Stimulated activated naive CD8-positive, alpha-beta T cell treated with anti-CD3 and anti-CD28 coated beads, Interleukin-15, Interleukin-2, amounts not matched to agents 100 ng/mL and 50 ng/mL, for 24 hours (primary cell): Measurements from ENCODE around the gene KRTAP4-5.
A peak's percentile ranks its signal among the peaks of the same experiment; 100 is the strongest.
"Not testable (repeated sequence)": the region's sequence is repeated elsewhere in the genome, so short reads cannot be mapped to it uniquely, and the experiment has no call there.

Experiments used
- H3K27ac Mint-ChIP-seq: one replicate; pipeline ENCODE4 v1.8.0; 2021; ENCODE audit warnings: mild to moderate bottlenecking, mixed read lengths
- H3K27me3 Mint-ChIP-seq: one replicate; pipeline ENCODE4 v1.8.0; 2021; ENCODE audit warnings: mixed read lengths
- H3K36me3 Mint-ChIP-seq: one replicate; pipeline ENCODE4 v1.8.0; 2021; ENCODE audit warnings: low read depth, mixed read lengths
- H3K4me1 Mint-ChIP-seq: one replicate; pipeline ENCODE4 v1.8.0; 2021; ENCODE audit warnings: low read depth, mixed read lengths
- H3K4me3 Mint-ChIP-seq: one replicate; pipeline ENCODE4 v1.8.0; 2021; ENCODE audit warnings: mild to moderate bottlenecking, mixed read lengths
- H3K9me3 Mint-ChIP-seq: one replicate; pipeline ENCODE4 v1.8.0; 2021; ENCODE audit warnings: mixed read lengths

The KRTAP4-5 gene

DNA sequence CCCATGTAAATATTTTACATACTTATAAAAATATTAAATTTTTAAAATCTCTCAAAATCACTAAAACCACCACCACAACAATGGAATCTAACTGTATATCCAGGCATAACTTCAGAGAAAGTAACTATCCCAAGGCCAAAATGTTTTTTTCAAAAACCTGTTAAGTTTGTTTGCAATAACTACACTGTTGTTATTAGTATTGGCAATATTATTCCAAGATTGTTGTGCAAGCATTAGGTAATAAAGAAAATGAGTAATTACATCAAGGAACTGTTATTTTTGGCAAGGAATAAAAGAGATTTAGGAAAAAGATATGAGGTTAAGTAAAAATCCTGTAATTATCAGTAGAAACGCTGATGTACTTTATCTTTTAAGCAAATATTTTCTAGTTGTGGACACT is 22.3 kb downstream of the KRTAP4-5 start:
- Mint-ChIP-seq H3K4me1 (peaks cover 46% of the 10 kb centered on the region), H3K27me3 (no peaks in the 10 kb centered on the region), H3K36me3 (no peaks in the 10 kb centered on the region), H3K4me3 (no peak overlapping the region), H3K9me3 (no peaks in the 10 kb centered on the region), H3K27ac (no peak overlapping the region)

- no peaks in the 10 kb centered on the region for H3K9me3 Mint-ChIP-seq
- H3K27ac Mint-ChIP-seq, result no peak overlapping the region
- H3K36me3 Mint-ChIP-seq, result no peaks in the 10 kb centered on the region
- peaks cover 37% of the 10 kb centered on the region for H3K4me1 Mint-ChIP-seq
- H3K27me3 Mint-ChIP-seq, result no peaks in the 10 kb centered on the region
- no peak overlapping the region for H3K4me3 Mint-ChIP-seq
These were observed 23.2 kb downstream of the KRTAP4-5 start for GRCh38 chr17:41126412-41126811.

DNA sequence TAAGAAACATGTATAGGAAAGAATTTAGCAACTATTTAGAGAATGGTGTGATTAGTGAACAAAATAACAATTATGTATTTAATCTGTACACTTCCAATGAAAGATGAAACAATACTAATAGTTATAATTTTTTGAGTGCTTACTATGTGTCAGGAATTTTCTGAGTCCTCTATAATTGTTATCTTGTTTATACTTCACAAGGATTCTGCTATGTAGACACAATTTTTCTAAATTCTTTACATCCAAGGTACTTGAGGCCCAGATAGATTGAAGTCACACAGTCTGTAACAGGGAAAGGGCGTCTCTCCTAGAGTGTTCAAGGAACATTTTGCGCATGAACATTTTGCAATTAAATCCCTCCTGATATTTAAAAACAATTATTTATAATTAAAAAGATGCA is 24.6 kb downstream of the KRTAP4-5 start:
- no peaks in the 10 kb centered on the region for H3K27me3 Mint-ChIP-seq
- H3K27ac Mint-ChIP-seq, result no peak overlapping the region
- H3K4me3 Mint-ChIP-seq, result no peak overlapping the region
- H3K9me3 Mint-ChIP-seq, result no peaks in the 10 kb centered on the region
- H3K36me3 Mint-ChIP-seq, result no peaks in the 10 kb centered on the region
- H3K4me1 Mint-ChIP-seq, result peaks cover 46% of the 10 kb centered on the region

- not testable (repeated sequence) for H3K27me3 Mint-ChIP-seq, H3K27ac Mint-ChIP-seq
These were observed 25.6 kb downstream of the KRTAP4-5 start, which contains the start of gene KRTAP4-12 for GRCh38 chr17:41123991-41124371. TSS of gene KRTAP4-12 (minus strand) at chr17:41124182. CDS start at chr17:41124122, 60 bp downstream.

GRCh38 chr17:41123292-41123990 is 26.2 kb downstream of the KRTAP4-5 start:
- peaks cover 54% of the 10 kb centered on the region for H3K4me1 Mint-ChIP-seq
- H3K36me3 Mint-ChIP-seq, H3K9me3 Mint-ChIP-seq, H3K27me3 Mint-ChIP-seq, H3K27ac Mint-ChIP-seq, H3K4me3 Mint-ChIP-seq: not testable (repeated sequence)

More at GRCh38 chr17:41123991-41124371, 25.6 kb downstream of the KRTAP4-5 start, which contains the start of gene KRTAP4-12:
- H3K4me3 Mint-ChIP-seq, H3K36me3 Mint-ChIP-seq, H3K9me3 Mint-ChIP-seq: not testable (repeated sequence)
- peaks cover 51% of the 10 kb centered on the region for H3K4me1 Mint-ChIP-seq

DNA sequence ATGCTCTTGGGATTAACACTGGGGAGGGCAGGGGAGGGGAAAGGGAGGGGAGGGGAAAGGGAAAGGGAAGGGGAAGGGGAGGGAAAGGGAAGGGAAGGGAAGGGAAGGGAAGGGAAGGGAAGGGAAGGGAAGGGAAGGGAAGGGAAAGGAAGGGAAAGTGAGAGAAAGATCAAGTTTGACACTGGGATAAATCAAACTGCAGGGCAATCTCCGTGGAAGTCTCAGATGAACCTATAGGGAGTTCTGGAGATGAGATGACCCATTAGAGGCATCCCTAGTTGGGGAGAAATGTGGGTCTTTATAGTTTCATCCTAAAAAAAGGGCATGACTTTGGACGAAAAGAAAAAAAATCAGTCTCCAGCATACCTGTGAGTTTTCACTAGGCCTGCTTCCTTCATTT is 27.9 kb downstream of the KRTAP4-5 start:
- Mint-ChIP-seq H3K27me3 (no peaks in the 10 kb centered on the region), H3K36me3 (no peaks in the 10 kb centered on the region), H3K4me1 (peaks cover 60% of the 10 kb centered on the region), H3K9me3 (no peaks in the 10 kb centered on the region), H3K4me3 (no peak overlapping the region), H3K27ac (no peak overlapping the region)

- Mint-ChIP-seq H3K27ac (peak overlapping the region; percentile 67), H3K4me1 (peaks cover 51% of the 10 kb centered on the region), H3K4me3 (peak overlapping the region; percentile 40)
- not testable (repeated sequence) for H3K36me3 Mint-ChIP-seq, H3K27me3 Mint-ChIP-seq, H3K9me3 Mint-ChIP-seq
These were observed 29.6 kb downstream of the KRTAP4-5 start for GRCh38 chr17:41119696-41120690.

DNA sequence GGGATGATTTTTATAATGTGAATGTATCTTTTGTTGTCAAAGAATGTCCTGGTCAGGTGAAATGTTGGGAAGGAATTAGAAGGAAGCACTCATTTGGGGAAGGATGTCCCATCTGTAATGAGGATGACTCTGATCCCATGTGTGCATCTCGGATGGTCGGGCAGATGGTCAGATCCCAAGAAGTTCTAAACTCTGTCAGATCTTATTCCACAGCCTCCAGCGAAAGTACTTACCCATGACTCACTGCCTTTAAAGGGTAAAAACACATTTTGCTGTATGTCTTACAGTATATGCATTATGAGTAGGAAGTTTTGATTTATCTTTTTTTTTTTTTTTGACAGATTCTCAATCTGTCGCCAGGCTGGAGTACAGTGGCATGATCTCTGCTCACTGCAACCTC is 30.9 kb downstream of the KRTAP4-5 start:
- H3K27ac Mint-ChIP-seq, result no peak overlapping the region
- H3K4me3 Mint-ChIP-seq, result no peak overlapping the region
- no peaks in the 10 kb centered on the region for H3K9me3 Mint-ChIP-seq
- H3K27me3 Mint-ChIP-seq, result no peaks in the 10 kb centered on the region
- H3K4me1 Mint-ChIP-seq, result peaks cover 39% of the 10 kb centered on the region
- no peaks in the 10 kb centered on the region for H3K36me3 Mint-ChIP-seq

DNA sequence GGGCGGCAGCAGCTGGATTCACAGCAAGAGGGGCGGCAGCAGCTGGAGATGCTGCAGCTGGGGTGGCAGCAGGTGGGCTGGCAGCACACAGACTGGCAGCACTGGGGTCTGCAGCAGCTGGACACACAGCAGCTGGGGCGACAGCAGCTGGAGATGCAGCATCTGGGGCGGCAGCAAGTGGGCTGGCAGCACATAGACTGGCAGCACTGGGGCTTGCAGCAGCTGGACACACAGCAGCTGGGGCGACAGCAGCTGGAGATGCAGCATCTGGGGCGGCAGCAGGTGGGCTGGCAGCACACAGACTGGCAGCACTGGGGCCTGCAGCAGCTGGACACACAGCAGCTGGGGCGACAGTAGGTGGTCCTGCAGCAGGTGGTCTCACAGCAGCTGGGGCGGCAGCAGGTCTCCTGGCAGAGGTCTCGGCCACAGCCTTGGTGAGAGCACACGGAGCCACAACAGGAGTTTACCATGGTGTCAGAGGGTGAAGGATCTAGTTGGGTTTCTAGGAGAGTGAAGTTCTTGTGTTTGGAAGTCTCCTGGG is 31.7 kb downstream of the KRTAP4-5 start, which contains the start of gene KRTAP4-11:
TSS of gene KRTAP4-11 (minus strand) at position 528 of the 541 bp plus-strand sequence. CDS start at position 470, 58 bp downstream.
- not testable (repeated sequence) for H3K27ac Mint-ChIP-seq, H3K27me3 Mint-ChIP-seq, H3K4me3 Mint-ChIP-seq, H3K36me3 Mint-ChIP-seq, H3K9me3 Mint-ChIP-seq
- H3K4me1 Mint-ChIP-seq, result peaks cover 32% of the 10 kb centered on the region

GRCh38 chr17:41116297-41116696 is 33.3 kb downstream of the KRTAP4-5 start:
- H3K27me3 Mint-ChIP-seq, result no peaks in the 10 kb centered on the region
- no peak overlapping the region for H3K4me3 Mint-ChIP-seq
- H3K27ac Mint-ChIP-seq, result no peak overlapping the region
- H3K4me1 Mint-ChIP-seq, result peaks cover 29% of the 10 kb centered on the region
- H3K36me3 Mint-ChIP-seq, result peaks cover 7% of the 10 kb centered on the region
- H3K9me3 Mint-ChIP-seq, result peaks cover under 1% of the 10 kb centered on the region

DNA sequence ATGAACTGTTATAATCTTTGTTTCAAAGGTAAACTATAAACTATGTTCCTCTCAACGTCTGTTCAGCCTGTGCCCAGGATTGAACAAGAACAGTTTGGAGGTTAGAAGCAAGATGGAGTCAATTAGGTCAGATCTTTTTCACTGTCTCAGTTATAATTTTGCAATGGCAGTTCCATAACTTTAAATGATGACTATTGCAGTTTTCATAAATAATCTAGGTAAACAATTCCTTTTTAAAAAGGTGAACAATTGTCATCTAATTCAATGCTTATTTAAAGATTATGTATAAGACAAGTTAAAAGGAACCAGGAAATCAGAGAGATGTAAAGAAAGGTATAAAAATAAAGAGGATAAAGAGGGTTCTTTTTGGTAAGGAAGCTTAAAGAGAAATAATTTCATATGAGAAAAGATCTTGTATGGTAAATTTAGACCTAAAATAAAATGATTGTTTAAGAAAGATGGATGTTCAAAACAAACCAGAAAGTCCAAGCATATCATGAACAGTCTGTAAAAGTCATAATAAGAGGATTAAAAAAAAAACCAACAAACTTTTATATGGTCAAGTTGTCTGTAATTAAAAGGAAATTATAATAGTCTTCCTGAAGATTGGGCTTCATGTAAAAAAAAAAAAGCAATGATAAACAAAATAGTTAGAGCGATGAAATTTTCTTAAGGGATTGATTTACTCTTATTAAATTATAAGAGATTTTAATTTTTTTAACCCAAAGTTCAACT is 38.3 kb downstream of the KRTAP4-5 start:
- H3K36me3 Mint-ChIP-seq, result peaks cover 8% of the 10 kb centered on the region

GRCh38 chr17:41108728-41109386 is 40.8 kb downstream of the KRTAP4-5 start:
- not testable (repeated sequence) for H3K36me3 Mint-ChIP-seq, H3K4me3 Mint-ChIP-seq, H3K27ac Mint-ChIP-seq, H3K27me3 Mint-ChIP-seq, H3K9me3 Mint-ChIP-seq
- H3K4me1 Mint-ChIP-seq, result peaks cover 19% of the 10 kb centered on the region

More for the DNA sequence above, 38.3 kb downstream of the KRTAP4-5 start:
- Mint-ChIP-seq H3K9me3 (peaks cover 5% of the 10 kb centered on the region), H3K27ac (no peak overlapping the region), H3K4me1 (peaks cover 19% of the 10 kb centered on the region), H3K4me3 (no peak overlapping the region), H3K27me3 (peaks cover under 1% of the 10 kb centered on the region)

GRCh38 chr17:41107941-41108450 is 41.6 kb downstream of the KRTAP4-5 start:
- Mint-ChIP-seq H3K27ac (no peak overlapping the region), H3K27me3 (peaks cover 6% of the 10 kb centered on the region), H3K36me3 (peaks cover 8% of the 10 kb centered on the region), H3K4me1 (peaks cover 19% of the 10 kb centered on the region), H3K9me3 (peaks cover 5% of the 10 kb centered on the region), H3K4me3 (no peak overlapping the region)

GRCh38 chr17:41105347-41105746 is 44.3 kb downstream of the KRTAP4-5 start, which contains the start of gene KRTAP4-9:
TSS of gene KRTAP4-9 (plus strand) at chr17:41105389. CDS start at chr17:41105389, 0 bp downstream.
- not testable (repeated sequence) for H3K27ac Mint-ChIP-seq, H3K9me3 Mint-ChIP-seq, H3K27me3 Mint-ChIP-seq, H3K36me3 Mint-ChIP-seq, H3K4me3 Mint-ChIP-seq
- H3K4me1 Mint-ChIP-seq, result peaks cover 21% of the 10 kb centered on the region
